Gastrocnemius medialis (tissue), 4 donors: Measurements from ENCODE around the gene EML3.

Experiments used
- POLR2A ChIP-seq, 2 donors: fragments of 450-650 bp; IDR thresholded peaks; one replicate each; pipeline ENCODE4 v1.6.1; 2017; ENCODE audit warnings: antibody characterized with exemption in 2 of 2, mild to moderate bottlenecking in 2 of 2, moderate library complexity in 2 of 2
- TF ChIP-seq, protein P1 (sequence below), 5 experiments: fragments of 450-650 bp in 3 of 5; fragments of 200-600 bp in 2 of 5; sonication (generic) in 2 of 5; IDR thresholded peaks in 4 of 5; conservative IDR thresholded peaks in 1 of 5; 1 replicate in 4 of 5; 2 replicates in 1 of 5; pipeline ENCODE4 v1.5.1; 2016 to 2019; ENCODE audit warnings: antibody characterized with exemption in 5 of 5, mild to moderate bottlenecking in 3 of 5, moderate library complexity in 3 of 5

GRCh38 chr11:62610403-62610802 lies 2.2 kb downstream of the EML3 start:
- TF ChIP-seq, protein P1, sequence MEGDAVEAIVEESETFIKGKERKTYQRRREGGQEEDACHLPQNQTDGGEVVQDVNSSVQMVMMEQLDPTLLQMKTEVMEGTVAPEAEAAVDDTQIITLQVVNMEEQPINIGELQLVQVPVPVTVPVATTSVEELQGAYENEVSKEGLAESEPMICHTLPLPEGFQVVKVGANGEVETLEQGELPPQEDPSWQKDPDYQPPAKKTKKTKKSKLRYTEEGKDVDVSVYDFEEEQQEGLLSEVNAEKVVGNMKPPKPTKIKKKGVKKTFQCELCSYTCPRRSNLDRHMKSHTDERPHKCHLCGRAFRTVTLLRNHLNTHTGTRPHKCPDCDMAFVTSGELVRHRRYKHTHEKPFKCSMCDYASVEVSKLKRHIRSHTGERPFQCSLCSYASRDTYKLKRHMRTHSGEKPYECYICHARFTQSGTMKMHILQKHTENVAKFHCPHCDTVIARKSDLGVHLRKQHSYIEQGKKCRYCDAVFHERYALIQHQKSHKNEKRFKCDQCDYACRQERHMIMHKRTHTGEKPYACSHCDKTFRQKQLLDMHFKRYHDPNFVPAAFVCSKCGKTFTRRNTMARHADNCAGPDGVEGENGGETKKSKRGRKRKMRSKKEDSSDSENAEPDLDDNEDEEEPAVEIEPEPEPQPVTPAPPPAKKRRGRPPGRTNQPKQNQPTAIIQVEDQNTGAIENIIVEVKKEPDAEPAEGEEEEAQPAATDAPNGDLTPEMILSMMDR (IDR thresholded peaks at IDR 0.05 in 4 of 5, conservative IDR thresholded peaks at IDR 0.05 in 1 of 5), result no peak
- TF ChIP-seq POLR2A (IDR thresholded peaks at IDR 0.05), result no peak
